Retina (tissue), 1 donor: Measurements from ENCODE around the gene SLC25A52.
A peak's percentile ranks its signal among the peaks of the same experiment; 100 is the strongest.
"Not testable (repeated sequence)": the region's sequence is repeated elsewhere in the genome, so short reads cannot be mapped to it uniquely, and the experiment has no call there.

ENCODE experiments used
- DNase-seq: peaks from one replicate; pipeline ENCODE4 v3.0.0-alpha.2; 2016

SLC25A52 gene

DNA sequence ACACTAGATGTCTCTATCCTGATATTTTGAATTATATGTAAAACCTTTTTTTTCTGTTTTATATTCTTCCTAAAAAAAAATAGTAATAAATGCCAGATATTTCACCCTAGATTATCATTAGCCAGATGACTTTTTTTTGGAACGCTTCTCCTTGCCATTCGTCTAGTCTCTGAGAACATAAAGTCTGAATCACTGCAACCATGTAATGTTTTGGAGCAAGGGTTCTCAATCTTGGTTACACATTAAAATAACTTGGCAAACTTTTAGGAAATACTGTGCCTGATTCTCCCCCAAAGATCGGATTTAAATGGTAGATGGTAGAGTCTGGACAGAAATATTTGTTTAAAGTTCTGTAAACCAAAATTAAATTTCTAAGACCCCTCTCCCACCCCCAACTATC, 21.0 kb downstream of the SLC25A52 start:
- no peak for DNase-seq

DNA sequence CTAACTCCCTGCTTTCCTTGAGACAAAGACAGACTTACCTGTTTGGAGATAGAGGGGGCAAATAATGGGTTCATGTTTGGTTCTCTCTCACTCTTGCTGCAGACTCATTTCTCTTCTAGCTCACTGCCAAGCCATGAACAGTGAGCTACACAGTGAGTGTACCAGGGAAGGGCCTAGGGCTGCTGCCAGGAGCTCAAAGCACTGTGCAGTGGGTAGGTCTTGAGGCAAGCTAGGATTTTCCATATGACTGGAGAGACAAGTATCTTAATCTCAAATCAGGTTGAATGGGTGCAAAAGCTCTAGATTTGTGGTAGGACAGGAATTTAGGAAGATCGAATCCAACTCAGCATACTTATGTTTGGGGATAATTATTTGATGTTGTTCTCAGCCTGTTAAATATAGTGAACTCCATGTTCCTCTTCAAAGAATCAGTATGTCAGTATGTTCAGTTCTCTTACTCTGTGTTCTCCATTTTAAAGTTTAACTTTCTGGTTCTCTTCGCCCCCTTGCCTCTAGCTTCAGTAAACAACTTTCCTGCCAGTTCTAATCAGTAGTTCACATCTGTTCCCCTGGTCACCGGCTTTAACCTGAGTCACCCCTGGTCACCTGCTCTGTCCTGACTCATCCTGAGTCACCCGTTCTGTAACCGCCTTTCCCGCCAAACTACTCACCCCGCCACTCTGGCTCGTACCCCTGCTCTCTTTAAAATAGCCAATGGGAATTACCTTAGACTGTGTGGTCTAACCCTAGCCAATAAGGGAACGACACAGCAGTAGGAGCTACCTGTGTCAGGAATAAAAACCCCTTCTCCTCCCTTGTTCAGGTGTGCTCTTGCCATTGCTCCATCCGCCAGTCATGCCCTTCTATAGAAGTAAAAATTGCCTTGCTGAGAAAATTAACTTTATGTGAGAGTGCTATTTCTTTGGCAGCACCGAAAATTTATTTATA, 21.9 kb downstream of the SLC25A52 start:
- no peak for DNase-seq

GRCh38 chr18:31736630-31737029, 24.1 kb downstream of the SLC25A52 start:
- DNase-seq = no peak

GRCh38 chr18:31731628-31732027, 29.1 kb downstream of the SLC25A52 start:
- no peak for DNase-seq

DNA sequence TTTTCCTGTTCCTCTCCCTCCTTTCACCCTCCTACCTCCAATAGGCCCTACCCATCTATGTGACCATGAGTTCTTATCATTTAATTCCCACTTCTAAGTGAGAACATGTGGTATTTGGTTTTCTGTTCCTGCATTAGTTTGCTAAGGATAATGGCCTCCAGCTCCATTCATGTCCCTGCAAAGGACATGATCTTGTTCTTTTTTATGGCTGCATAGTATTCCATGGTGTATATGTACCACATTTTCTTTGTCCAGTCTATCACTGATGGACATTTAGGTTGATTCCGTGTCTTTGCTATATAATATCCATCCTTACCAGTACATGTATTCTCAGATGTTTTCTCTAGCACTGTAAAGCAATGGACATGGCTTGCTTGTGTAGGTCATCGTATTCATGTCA, 31.5 kb downstream of the SLC25A52 start:
- DNase-seq = not testable (repeated sequence)

- DNase-seq = peak; percentile 74
Observed at GRCh38 chr18:31723990-31724711, 36.5 kb downstream of the SLC25A52 start.

DNA sequence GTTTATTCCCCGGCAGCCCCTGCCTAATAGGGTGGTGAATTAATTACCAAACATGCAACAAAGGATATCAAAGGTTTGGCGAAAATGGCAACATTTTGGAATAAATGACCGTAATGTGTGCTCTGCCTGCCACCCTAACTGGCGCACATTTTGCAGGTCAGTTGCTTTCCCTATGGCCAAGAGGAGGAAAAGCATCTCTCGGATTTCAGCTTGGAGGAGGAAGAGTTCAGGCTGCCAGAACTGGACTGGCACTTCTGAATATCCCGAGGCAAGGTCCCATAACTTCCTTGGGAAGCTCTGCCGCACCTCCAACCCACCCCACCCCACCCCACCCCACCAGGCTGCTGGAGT, 37.1 kb downstream of the SLC25A52 start:
- peak; percentile 13 for DNase-seq

DNA sequence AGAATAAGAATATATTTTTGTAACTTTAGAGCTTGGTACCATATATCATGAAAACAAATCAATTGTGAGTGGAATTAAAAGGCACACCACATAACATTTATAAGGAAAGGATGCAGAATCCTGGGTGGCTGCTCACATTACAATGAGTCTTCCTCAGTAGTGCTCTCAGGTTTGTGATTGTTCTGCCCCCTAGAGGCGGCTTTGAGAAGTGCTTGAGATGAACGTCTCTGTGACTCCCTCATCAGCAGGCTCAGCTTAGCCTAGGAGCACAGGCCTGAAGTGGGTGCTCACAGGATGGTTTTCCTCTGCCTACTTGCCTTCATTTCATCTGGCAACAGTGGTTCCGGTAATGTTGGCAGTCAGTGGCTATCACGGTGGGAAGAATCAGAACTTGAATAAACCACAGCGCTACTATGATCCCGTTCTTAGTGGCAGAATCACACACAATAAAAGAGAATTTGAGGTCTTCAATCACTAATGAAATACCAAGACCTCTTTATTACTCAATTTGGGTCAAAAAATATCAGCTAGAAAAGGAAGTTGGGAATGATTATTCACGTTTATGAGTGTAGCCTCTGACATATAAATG, 38.2 kb downstream of the SLC25A52 start:
- peak; percentile 81 for DNase-seq

DNA sequence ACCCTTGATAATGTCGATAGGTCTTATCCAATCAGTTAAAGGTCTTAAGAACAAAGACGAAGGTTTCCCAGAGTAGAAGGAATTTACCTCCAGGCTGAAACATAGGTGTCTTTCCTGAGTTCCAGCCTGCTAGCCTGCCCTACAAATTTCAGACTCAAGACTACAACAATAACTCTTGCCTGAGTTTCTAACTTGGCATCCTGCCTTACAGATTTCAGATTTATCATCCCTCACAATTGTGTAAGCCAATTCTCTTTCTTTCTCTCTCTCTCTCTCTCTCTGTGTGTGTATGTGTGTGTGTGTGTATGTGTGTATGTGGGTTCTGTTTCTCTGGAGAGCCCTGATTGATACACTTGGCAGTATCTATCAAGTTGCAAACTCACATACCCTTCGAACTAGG, 39.1 kb downstream of the SLC25A52 start:
- no peak for DNase-seq

GRCh38 chr18:31720867-31721266, 39.8 kb downstream of the SLC25A52 start:
- no peak for DNase-seq

DNA sequence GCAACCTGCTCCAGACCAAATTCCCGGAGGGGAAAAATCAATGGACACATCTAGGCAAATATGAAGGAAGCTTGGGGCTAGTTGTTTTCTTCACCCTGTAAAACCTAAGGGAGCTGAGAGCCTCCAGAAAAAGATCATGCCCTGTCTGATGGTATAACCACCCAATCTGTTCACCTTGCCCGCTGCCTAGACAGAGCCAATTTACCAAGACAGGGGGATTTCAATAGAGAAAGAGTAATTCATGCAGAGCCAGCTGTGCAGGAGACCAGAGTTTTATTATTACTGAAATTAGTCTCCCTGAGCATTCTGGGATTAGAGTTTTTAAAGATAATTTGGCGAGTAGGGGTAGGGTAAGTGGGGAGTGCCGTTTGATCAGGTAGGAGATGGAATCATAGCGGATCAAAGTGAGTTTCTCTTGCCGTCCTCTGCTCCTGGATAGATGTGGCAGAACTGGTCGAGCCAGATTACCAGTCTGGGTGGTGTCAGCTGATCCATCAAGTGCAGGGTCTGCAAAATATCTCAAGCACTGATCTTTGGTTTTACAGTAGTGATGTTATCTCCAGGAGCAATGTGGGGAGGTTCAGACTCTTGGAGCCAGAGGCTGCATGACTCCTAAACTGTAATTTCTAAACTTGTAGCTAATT, 41.2 kb downstream of the SLC25A52 start:
- DNase-seq = no peak

DNA sequence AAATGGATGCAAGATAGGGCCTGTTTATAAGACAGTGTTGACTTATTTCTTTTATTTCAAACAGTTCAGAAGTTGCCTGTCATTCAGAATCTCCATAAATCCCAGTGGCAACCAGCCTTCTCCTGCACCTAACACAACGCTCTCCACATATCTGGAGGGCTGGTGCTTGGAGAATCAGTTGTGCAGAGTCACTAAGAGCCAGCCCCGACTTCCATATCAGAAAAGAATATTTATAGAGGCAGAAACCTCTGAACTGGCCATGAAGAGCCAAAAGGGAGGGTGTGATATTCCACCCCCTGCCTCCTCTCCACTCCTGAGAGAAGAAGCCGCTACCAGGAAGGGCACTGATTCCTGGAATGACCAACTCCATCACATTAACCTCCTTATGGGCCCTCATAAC, 42.3 kb downstream of the SLC25A52 start:
- no peak for DNase-seq

GRCh38 chr18:31716362-31716761, 44.3 kb downstream of the SLC25A52 start:
- no peak for DNase-seq

DNA sequence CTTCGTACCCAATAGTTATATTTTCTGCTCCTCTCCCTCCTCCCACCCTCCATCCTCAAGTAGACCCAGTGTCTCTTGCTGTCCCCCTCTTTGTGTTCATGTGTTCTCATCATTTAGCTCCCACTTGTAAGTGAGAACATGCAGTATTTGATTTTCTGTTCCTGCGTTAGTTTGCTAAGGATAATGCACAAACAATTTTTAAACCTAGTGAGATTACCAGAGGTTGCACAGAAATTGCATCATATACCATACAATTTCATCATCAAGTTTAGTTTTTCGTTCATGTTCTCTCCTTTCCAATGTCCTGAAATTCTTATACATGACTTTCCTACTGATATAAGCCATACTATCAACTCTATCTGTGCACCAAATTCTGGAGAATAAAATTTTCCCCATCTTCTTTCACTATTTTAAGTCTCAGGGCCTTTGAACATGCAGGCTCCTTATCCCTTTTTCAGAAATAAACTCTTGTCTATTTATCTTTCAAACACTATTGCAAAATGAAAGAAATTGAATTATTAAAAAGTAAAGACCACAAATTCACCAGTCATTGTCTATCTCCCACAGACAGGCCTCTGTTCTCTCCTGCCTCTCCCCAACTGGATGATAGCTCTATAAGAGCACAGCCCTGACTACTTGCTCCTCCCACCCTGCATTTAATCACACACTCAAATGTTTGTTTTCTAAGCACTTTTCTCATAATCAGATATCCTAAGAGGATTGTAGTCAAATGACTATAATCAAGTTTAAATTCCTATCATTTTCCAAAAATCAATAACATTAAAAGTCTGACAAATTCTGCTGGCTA, 49.1 kb downstream of the SLC25A52 start:
- no peak for DNase-seq

GRCh38 chr18:31710826-31711225, 49.9 kb downstream of the SLC25A52 start:
- no peak for DNase-seq
